ENCODE measurements around the gene PPRC1. TPM values are rescaled to one million over a fixed set of nuclear protein-coding genes. Genes with fewer than 3 reads are reported as not detected.

PPRC1 gene
- total RNA-seq, 4 donors from 2014 or later, result 9.2 to 23.6 (median 10.3) TPM

- TF ChIP-seq CTCF (IDR thresholded peaks at IDR 0.05; ENCODE audit: low read depth), result no peak
These were observed 19.1 kb downstream of the PPRC1 start, which contains the start of gene NOLC1 for GRCh38 chr10:102151774-102152544. Gene NOLC1 (plus strand): TSS chr10:102152389. CDS start chr10:102152411, 22 bp downstream.

GRCh38 chr10:102152545-102152890 is 19.7 kb downstream of the PPRC1 start:
- TF ChIP-seq CTCF (IDR thresholded peaks at IDR 0.05; ENCODE audit: low read depth), result no peak

GRCh38 chr10:102153093-102153620 is 20.3 kb downstream of the PPRC1 start:
- TF ChIP-seq CTCF (IDR thresholded peaks at IDR 0.05; ENCODE audit: low read depth), result no peak

GRCh38 chr10:102154466-102155116 is 21.8 kb downstream of the PPRC1 start:
- no peak for TF ChIP-seq CTCF (IDR thresholded peaks at IDR 0.05; ENCODE audit: low read depth)

GRCh38 chr10:102157224-102157623 is 24.4 kb downstream of the PPRC1 start:
- TF ChIP-seq CTCF (IDR thresholded peaks at IDR 0.05; ENCODE audit: low read depth), result no peak

- no peak for TF ChIP-seq CTCF (IDR thresholded peaks at IDR 0.05; ENCODE audit: low read depth)
These were observed 26.3 kb downstream of the PPRC1 start for GRCh38 chr10:102159051-102159597.

- TF ChIP-seq CTCF (IDR thresholded peaks at IDR 0.05; ENCODE audit: low read depth), result no peak
These were observed 27.0 kb downstream of the PPRC1 start for GRCh38 chr10:102159831-102160230.

Measured in subcutaneous adipose tissue (tissue), 4 donors.